ENCODE measurements around the gene RPE65. TPM values are rescaled to one million over a fixed set of nuclear protein-coding genes. Genes with fewer than 3 reads are reported as not detected.

RPE65 gene
- total RNA-seq, 2 donors from 2014 or later, result not detected

Other genes starting within 250 kb of the RPE65 start
- gene WLS, start 217.4 kb downstream of the RPE65 start, total RNA-seq, result under 1 TPM in 1 of 2 donors, not detected in 1; 0.11 TPM
- gene DEPDC1, start 47.1 kb upstream of the RPE65 start, total RNA-seq, result 10 to 100 TPM; 25.3 to 29.6 TPM